Measurements from ENCODE around the gene NSUN3. TPM values are rescaled to one million over a fixed set of nuclear protein-coding genes. Genes with fewer than 3 reads are reported as not detected.

NSUN3 gene
- total and polyA plus RNA-seq, 2 of the 8 experiments (the other 6 are each of a cell fraction or from before 2014, with no cell fraction given): 2.1 to 5.1 TPM

- no peak for TF ChIP-seq CHD7 (IDR thresholded peaks at IDR 0.05; ENCODE audit: insufficient replicate concordance, low read length)
- TF ChIP-seq YY1 (IDR thresholded peaks at IDR 0.05; ENCODE audit: low read depth, low read length): no peak
- TF ChIP-seq ZNF274 (IDR thresholded peaks at IDR 0.05; ENCODE audit: borderline replicate concordance, extremely low read depth, low read length): no peak
- no peak for TF ChIP-seq CREB1 (IDR thresholded peaks at IDR 0.05)
- no peak for TF ChIP-seq JUND (IDR thresholded peaks at IDR 0.05; ENCODE audit: low read length)
- TF ChIP-seq, protein P1, sequence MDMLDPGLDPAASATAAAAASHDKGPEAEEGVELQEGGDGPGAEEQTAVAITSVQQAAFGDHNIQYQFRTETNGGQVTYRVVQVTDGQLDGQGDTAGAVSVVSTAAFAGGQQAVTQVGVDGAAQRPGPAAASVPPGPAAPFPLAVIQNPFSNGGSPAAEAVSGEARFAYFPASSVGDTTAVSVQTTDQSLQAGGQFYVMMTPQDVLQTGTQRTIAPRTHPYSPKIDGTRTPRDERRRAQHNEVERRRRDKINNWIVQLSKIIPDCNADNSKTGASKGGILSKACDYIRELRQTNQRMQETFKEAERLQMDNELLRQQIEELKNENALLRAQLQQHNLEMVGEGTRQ (IDR thresholded peaks at IDR 0.05; ENCODE audit: low read length): no peak
- TF ChIP-seq EP300 (IDR thresholded peaks at IDR 0.05; ENCODE audit: borderline replicate concordance in 1 of 2, low read depth in 2 of 2, low read length in 2 of 2): no peak
- no peak for TF ChIP-seq KDM4A (IDR thresholded peaks at IDR 0.05; ENCODE audit: low read depth, low read length, severe bottlenecking)
- no peak for TF ChIP-seq ASH2L (IDR thresholded peaks at IDR 0.05; ENCODE audit: low read length)
- no peak for TF ChIP-seq NANOG (IDR thresholded peaks at IDR 0.05; ENCODE audit: insufficient read depth, low read depth, low read length, poor library complexity, severe bottlenecking)
- no peak for TF ChIP-seq GTF2F1 (IDR thresholded peaks at IDR 0.05; ENCODE audit: borderline replicate concordance, low read depth, low read length)
Observed at GRCh38 chr3:94026623-94027022, 36.2 kb upstream of the NSUN3 start (continued).
